SK-N-DZ (cell line): ENCODE data around the gene RTN4.

ENCODE experiments used
- DNase-seq: peaks from one replicate; pipeline ENCODE4 v3.0.0-alpha.2; 2015; ENCODE audit warnings: low spot score
- small RNA-seq, 2 experiments: library from RNA; depleted of rRNA; stranded (forward); fragments of <200 nt; gene quantifications; one replicate each; pipeline ENCODE3, GENCODE V24; 2014

Gene RTN4

DNA sequence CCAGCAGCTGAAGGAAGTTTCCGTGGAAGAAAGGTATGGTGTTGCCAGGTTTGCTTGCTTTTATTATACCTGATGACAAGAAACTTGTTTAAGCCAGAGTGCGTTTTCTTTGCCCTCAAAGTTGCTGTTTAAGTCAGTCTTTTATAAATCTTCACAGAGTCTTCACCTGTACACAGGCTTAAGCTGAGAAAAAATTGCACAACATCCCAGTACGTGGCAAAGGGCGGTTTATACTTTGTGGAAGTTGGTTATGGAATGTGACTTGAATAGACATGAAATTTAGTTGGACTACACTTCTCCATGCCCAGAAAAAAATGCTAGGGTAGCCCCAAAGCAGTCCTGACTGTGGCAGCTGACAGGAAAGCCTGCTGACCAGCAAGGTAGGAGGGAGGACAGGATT lies 121.5 kb downstream of the RTN4 start:
- DNase-seq = no peak

DNA sequence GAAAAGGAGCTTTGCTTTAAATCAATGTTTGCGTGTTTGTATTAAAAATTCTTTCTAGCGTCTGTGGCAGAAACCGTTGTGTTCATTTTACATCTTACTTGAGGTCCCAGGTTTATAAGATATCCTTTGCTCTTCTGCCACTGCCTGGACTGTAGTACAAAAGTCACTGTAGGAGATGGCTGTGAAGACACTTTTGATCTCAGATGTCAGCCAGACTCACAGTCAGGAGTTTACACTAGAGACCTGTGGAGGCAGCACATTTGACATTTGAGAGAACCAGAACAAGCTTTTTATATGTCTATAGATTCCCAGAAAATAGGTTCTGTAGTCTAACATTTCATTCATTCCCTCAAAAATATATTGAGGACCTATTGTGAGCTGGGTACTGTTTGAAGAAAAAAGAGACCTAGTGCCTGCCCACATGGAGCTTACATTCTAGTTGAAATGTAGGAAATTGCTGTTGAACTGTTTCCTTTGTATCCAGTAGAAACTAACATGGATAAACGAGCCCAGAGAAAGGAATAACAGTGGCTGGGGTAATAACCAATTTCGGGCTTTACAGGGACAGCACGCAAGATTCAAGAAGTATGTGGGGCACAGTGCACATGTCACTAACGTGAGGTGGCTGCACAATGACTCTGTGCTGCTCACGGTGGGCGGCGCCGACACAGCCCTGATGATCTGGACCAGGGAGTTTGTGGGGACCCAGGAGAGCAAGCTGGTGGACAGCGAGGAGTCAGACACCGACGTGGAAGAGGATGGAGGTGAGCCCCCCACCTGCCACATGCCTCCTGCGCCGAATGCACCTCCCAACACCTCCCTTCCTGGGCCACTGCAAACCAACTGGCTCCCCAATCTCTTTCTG lies 122.3 kb downstream of the RTN4 start:
- DNase-seq = no peak

- no peak for DNase-seq
Measured at GRCh38 chr2:54927085-54927750, 123.0 kb downstream of the RTN4 start.

DNA sequence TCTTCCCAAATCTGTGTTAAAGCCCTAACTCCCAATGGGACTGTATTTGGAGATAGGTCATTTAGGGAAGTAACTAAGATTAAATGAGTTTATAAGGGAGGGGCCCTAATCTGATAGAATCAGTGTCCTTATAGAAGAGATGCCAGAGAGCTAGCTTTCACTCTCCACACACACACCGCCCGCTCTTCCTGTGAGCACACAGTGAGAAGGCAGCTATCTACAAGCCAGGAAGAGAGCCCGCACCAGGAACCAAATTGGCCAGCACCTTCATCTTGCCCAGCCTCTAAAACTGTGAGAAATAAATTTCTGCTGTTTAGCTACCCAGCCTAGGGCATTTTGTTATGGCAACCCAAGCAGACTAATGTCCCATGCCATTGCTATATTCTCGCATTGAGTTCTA lies 125.2 kb downstream of the RTN4 start:
- DNase-seq = no peak

GRCh38 chr2:54924121-54924520 lies 126.1 kb downstream of the RTN4 start:
- DNase-seq = no peak

Small RNA genes lying within 50 kb of the gene (small RNA-seq; reads per million reads assigned to genes)
- gene RNU6-433P = 0 reads per million in 2 experiments
